GM12874 (cell line): ENCODE measurements around the gene SCYL2.

Experiments used
- CTCF ChIP-seq: IDR thresholded peaks from 2 replicates; pipeline ENCODE4 v1.5.1; 2011; ENCODE audit warnings: low read depth, mild to moderate bottlenecking, control low read depth, low read length, moderate library complexity; ENCODE audit not compliant: insufficient read depth

Gene SCYL2

GRCh38 chr12:100234166-100234565, 32.8 kb upstream of the SCYL2 start:
- TF ChIP-seq CTCF = no peak

DNA sequence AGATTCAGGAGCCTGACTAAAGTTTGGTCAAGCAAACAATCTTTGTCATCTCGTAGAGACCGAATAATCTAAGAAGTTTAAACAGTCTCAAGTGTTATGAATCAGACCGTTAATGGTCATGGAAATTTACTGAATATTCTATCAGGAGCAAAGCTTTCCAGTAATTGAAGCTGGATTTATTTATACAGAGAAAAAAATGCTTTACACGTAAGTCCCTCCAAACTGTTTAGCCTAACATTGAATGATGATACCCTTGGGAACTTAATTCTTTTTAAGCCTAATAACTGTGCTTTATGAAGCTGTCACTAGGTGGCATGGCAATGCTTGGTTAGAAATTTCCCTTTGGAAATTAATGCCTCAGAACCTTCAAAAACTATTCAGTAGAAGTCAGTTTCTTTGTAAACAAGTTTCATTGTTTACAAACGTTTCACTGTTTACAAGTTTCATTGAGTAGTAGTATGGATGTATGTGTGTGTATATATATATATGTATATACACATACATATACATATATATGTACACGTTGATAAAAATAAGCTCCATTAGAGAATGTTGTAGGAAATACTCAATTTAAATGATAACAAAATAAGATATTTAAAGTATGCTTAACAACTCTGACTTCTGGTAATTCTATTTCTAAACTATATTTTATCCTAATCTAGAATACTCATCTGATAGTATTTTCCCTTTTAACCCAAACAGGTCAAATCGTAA, 32.2 kb upstream of the SCYL2 start:
- peak; percentile 53 for TF ChIP-seq CTCF

DNA sequence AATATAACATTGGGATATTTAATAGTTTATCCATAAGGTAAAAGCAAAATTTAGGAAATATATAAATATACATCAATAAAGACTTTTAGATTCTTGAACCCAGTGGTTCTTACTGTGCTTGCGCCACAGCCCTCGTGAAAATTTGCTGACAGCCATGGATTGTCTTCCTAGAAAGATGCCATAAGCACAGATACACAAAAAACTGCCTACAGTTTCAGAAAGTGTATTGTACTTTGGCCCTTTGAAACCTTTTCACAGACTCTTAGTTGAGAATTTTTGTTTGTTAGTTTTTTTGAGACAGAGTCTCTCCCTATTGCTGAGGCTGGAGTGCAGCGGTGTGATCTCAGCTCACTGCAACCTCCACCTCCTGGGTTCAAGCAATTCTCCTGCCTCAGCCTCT, 28.2 kb upstream of the SCYL2 start:
- TF ChIP-seq CTCF = no peak

- no peak for TF ChIP-seq CTCF
Measured at GRCh38 chr12:100239589-100239988, 27.4 kb upstream of the SCYL2 start.

DNA sequence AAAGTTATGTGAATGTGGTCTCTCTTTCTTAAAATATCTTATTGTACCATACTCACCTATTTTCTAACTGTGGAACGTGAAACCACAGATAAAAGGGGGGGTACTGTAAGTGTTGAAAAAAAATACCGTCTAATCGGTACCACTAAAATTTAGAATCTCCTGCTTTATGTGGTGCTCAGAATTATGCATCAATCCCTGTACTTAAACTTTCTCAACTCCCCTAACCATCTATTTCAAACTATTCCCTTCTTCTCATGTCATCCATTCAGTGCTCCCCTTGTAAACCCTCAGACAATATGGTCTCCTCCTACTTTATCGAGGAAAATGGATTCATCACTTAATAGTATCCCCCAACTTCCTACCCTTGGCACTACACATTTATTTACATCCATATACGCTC, 23.8 kb upstream of the SCYL2 start:
- TF ChIP-seq CTCF = no peak

- no peak for TF ChIP-seq CTCF
Measured at GRCh38 chr12:100247765-100248164, 19.2 kb upstream of the SCYL2 start.

- TF ChIP-seq CTCF = no peak
Measured at GRCh38 chr12:100248886-100249285, 18.1 kb upstream of the SCYL2 start.
